Germinal center (tissue), 1 donor: Measurements from ENCODE around the gene CDH16.
"Not testable (repeated sequence)": the region's sequence is repeated elsewhere in the genome, so short reads cannot be mapped to it uniquely, and the experiment has no call there.

ENCODE experiments used
- DNase-seq: peaks from one replicate; pipeline ENCODE4 v3.0.0; 2012; ENCODE audit warnings: mixed read lengths, low spot score

Gene CDH16, protein sequence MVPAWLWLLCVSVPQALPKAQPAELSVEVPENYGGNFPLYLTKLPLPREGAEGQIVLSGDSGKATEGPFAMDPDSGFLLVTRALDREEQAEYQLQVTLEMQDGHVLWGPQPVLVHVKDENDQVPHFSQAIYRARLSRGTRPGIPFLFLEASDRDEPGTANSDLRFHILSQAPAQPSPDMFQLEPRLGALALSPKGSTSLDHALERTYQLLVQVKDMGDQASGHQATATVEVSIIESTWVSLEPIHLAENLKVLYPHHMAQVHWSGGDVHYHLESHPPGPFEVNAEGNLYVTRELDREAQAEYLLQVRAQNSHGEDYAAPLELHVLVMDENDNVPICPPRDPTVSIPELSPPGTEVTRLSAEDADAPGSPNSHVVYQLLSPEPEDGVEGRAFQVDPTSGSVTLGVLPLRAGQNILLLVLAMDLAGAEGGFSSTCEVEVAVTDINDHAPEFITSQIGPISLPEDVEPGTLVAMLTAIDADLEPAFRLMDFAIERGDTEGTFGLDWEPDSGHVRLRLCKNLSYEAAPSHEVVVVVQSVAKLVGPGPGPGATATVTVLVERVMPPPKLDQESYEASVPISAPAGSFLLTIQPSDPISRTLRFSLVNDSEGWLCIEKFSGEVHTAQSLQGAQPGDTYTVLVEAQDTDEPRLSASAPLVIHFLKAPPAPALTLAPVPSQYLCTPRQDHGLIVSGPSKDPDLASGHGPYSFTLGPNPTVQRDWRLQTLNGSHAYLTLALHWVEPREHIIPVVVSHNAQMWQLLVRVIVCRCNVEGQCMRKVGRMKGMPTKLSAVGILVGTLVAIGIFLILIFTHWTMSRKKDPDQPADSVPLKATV

DNA sequence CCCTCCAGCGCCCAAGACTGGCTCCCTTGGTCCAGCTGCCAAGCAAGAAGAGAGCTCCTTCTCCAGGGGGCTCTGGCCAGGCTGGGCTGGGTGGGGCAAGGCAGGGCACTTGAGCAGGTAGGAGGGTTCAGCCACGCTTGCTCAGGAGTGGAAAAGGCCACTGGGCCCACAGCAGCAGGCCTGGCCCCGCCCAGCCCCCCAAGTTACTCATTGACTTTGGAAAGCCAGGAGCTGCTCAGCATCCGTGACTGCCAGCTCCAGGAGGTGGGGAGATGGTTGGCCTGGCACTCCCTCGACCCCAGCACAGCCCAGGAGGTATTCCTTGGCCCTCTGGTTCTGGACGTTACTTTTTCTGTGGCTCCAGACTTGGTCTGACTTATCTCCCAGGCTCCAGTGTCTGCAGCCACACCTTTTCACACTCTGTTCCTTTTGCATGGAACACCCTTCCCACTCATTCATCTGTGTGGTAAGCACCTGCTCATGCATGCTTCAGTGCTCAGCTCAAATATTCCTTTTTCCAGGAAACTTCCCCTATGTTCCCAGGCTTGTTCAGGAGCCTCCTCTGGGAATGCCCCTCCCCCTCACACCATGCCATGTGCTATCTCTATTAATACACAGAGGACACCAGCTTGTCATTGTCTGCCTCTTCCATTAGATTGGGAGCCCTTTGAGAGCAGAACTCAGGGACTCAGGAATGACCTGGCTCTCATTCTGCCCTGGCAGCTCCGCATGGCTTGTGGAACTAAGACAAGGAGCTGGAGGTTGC is at the start of gene CDH16:
Gene CDH16 (minus strand): TSS at position 83 of the 766 bp plus-strand sequence. CDS start 820 bp downstream, outside the sequence.
- no peak for DNase-seq

GRCh38 chr16:66964049-66964448 is 45.4 kb upstream of the CDH16 start:
- DNase-seq, result no peak

DNA sequence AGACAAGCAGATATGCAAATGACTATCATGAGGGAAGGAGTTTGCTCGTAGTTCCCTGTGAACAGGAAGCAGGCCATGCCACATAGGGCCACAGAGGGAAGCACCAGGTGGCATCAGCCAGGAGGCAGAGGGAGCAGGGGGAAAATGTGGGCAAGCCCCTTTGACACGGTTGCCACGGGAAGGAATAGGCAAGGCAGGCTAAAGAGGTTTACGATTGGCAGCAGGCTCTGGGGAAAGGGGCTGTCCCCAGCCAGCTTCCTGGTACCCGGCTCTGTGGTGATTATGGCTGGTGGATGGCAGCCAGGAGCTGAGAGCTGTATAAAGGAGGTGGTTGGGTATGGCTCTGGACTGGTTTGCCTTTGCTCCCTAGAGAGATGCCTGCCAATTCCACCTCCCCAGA is 43.2 kb upstream of the CDH16 start:
- DNase-seq, result no peak

DNA sequence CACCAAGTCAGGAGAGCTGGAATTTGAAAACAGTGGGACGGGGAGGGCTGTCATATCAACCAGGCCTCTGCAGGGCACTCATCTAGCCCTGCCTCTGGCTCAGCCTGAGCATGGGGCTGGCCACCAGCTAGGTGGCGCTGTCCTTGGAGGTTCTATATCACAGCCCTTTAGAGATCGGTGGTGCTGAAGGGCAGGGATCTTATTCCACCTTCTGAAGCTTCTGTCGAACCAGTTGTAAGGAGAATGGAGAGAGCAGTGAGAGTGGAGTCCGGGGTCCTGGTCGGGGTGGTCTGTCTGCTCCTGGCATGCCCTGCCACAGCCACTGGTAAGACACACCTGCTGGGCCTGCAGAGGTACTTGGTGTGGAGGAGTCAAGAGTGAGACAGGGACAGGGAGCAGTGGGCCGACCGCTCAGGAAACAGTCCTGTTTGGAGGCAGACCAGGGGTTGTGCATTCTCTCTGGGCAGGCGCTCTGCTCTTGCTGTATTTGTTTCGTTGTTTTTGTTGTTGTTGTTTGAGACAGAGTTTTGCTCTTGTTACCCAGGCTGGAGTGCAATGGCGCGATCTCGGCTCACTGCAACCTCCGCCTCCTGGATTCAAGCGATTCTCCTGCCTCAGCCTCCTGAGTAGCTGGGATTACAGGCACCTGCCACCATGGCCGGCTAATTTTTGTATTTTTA is 42.5 kb upstream of the CDH16 start, which contains the start of gene CES3:
Gene CES3 (plus strand): TSS at position 202 of the 680 bp plus-strand sequence. CDS start 42 bp downstream, at position 244.
- DNase-seq, result peak; percentile 67

DNA sequence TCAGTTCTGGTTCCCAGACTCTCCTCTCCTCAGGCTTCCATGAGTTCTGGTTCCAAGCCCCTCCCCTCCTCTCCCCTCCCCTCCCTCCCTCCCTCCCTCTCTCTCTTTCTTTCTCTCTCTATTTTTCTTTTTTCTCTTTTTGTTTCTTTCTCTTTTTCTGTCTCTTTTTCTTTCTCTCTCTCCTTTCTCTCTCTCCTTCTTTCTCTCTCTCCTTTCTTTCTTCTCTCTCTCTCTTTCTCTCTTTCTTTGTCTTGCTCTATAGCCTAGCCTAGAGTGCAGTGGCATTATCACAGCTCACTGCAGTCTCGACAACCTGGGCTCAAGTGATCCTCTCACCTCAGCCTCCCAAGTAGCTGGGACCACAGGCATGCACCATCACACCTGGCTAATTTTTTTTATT is 41.6 kb upstream of the CDH16 start:
- DNase-seq, result no peak

- no peak for DNase-seq
Measured at GRCh38 chr16:66959704-66960161, 41.0 kb upstream of the CDH16 start.

DNA sequence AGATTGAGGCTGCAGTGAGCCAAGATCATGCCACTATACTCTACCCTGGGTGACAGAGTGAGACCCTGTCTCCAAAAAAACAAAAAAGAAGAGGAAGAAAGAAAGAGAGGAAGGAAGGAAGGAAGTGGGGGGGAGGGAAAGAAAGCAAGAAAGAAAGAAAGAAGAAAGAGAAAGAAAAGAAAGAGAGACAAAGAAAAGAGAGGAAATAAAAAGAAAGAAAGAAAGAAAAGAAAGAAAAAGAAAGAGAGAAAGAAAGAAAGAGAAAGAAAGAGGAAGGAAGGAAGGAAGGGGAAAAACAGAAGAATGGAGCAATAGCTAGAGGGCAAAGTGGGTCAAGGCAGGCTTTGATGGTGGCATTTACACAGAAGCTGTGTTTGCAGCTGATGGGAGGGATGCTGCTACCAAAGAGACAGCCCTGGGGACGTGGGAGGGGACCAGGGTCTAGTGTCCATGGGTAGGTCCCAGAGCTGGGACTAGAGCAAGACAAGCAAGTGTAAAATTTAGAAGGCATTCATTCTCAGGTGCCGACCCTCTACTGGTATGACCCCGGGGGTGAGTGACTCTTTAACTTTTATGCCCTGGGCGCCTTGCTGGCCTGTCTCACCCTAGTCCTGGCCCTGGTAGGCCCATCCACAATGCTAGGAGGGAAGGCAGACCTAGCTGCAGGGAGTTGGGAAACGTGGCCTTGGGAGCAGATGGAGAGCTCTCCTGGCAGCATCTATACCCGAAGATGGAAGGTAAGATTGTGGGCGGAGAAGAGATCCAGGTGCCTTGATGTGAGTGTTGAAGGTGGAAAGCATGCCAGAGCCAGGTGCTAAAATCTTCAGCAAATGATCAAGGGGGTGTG is 40.4 kb upstream of the CDH16 start:
- no peak for DNase-seq

- DNase-seq, result not testable (repeated sequence)
Measured at GRCh38 chr16:66956154-66956457, 37.4 kb upstream of the CDH16 start.

DNA sequence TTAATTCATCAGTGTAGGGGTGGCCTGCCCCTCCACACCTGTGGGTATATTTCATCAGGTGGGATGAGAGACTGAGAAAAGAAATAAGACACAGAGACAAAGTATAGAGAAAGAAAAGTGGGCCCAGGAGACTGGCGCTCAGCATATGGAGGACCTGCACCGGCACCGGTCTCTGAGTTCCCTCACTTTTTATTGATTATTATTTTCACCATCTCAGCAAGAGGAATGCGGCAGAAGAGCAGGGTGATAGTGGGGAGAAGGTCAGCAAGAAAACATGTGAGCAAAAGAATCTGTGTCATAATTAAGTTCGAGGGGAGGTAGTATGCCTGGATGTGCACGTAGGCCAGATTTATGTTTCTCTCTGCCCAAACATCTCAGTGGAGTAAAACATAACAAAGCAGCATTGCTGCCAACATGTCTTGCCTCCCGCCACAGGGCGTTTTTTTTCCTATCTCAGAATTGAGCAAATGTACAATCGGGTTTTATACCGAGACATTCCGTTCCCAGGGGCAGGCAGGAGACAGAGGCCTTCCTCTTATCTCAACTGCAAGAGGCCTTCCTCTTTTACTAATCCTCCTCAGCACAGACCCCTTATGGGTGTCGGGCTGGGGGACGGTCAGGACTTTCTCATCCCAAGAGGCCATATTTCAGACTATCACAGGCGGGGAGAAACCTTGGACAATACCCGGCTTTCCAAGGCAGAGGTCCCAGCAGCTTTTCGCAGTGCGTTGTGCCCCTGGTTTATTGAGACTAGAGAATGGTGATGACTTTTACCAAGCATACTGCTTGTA is 36.9 kb upstream of the CDH16 start:
- DNase-seq, result not testable (repeated sequence)

GRCh38 chr16:66954097-66954659 is 35.5 kb upstream of the CDH16 start:
- peak; percentile 77 for DNase-seq

DNA sequence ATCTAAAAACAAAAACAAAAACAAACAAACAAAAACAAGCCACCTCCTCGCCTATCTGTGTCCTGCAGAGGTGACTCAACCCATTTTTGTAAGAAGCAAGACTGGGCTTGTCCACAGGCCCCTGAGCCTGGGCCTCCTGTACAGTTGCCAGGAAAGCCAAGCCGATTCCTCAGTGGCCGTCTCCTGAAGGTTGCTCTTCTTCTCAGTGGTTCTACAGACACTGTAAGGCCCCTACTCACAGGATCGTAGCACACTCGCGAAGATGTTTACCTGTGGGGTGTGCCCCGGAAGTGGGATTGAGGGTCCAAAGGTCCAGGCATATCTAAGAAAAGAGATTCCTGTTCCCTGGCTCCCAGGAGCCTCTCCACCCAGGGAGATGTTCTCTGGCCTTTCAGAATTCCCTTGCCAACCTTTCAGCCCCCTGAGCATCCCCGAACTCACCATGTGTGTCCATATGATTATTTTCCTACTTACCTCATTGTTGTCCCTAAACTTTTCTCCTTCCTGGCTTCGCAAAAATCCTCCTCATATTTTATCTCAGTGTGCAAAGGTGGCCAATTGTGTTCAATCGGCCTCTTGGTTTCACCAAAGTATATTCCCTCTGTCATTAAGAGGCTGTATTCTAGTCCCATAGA is 34.9 kb upstream of the CDH16 start:
- DNase-seq, result no peak

- DNase-seq, result no peak
Measured at GRCh38 chr16:66952430-66953110, 33.9 kb upstream of the CDH16 start.

DNA sequence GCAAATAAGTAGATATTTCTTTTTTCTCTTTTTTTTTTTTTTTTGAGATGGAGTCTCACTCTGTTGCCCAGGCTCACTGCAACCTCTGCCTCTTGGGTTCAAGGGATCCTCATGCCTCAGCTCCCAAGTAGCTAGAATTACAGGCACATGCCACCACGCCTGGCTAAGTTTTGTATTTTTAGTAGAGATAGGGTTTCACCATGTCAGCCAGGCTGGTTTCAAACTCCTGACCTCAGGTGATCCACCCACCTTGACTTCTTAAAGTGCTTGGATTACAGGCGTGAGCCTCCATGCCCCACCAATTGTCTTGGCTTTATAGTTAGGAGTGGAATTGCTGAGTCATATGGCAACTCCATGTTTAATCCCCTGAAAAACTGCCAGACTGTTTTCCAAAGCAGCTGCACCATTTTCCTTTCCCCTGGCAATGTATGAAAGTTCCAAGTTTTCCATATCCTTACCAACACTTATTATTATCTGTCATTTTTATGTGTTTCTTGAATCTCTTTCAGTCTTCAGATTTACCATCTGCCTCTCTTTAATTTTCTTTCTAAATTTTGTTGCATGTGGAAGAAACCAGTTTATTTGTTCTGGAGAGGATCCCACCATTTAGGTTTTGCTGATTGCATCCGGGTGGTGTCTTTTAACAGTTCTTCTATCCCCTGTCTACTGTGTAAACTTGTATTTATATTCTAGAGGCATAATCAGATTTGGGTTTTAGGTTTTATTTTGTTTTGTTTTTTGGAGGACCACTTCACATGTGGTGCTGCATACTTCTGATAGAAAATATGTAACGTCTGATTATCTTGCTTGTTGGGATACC is 32.5 kb upstream of the CDH16 start:
- DNase-seq, result no peak

GRCh38 chr16:66950437-66950836 is 31.8 kb upstream of the CDH16 start:
- no peak for DNase-seq

DNA sequence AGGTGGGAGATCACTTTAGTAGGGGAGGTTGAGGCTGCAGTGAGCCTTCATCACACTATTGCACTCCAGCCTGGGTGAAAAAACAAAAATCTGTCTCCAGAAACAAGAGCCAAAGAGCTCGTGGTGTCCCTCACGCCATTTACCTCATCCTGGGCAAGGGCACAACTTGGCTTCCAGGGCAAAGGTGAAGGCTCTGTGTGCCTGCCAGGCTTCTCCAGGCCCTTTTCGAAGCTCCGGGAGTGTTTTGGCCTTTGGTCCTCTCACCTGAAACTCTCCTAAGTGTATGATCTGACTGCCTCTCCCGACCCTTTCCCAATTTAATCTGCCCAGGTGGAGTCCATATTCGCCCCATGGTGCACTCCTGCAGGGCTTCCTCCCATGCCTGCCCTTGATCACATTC is 30.8 kb upstream of the CDH16 start:
- DNase-seq, result no peak

- no peak for DNase-seq
Measured at GRCh38 chr16:66948837-66949225, 30.1 kb upstream of the CDH16 start.

DNA sequence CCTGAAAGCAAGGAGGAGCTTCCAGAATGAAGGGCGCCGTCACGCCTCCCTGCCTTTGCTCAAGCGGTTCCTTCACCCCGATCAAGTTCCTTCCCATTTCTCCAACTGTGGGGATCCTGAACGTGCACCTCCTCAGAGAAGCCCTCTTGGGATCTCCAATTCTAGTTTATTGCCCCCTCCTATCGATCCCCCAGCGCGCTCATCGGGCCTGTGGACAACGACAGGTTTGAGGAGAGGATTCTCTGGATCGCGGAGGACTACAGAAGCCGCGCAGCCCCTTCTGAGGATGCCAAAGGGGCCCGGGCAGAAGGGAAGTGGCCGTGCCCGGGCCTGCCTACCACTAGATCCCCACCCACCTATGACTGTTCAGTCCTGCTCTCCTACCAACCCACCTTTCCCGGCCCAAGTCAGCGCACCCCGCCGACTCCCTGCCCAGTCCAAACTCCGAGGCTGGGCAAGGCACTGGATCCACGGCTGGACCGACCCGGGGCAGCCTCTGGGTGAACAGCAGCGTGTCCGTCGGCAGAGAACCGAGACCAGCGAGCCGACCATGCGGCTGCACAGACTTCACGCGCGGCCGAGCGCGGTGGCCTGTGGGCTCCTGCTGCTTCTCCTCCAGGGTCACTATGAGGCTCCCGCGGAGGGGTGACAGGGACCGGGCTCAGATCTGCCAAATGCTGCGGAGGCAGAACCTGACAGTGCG is 29.6 kb upstream of the CDH16 start:
- DNase-seq, result no peak
